ENCODE results near the gene SOBP.

Gene SOBP

DNA sequence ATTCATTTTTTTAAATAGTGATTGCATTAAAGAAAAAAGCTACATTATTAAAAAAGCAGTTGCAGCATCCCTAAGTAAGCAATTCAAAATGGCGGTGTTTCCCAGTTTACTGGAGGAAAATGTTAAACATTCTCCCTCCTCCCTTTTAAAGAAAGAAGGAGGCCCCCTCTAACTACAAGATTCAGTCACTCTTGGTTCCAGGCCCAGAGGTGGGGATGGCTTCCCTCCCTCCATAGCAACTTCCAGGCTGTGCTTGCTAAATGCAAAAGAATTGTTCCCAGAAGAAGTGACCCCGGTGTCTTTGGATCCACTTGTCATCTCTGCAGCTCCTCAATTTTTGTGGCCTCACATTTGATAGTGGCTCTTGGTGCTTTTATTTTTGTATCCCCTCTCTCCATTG, 165.9 kb downstream of the SOBP start:
- no peak for DNase-seq (ENCODE audit: low read depth, low spot score)
- no peaks in the 10 kb centered on the region for H3K4me1 ChIP-seq (ENCODE audit: insufficient read depth, insufficient read length)
- H3K9ac ChIP-seq (ENCODE audit: insufficient read length, low read depth), result no peak overlapping the region
- no peaks in the 10 kb centered on the region for H3K36me3 ChIP-seq (ENCODE audit: insufficient read depth, insufficient read length, low read length)
- no peak overlapping the region for H3K4me3 ChIP-seq (ENCODE audit: insufficient read length, low read depth)
- H3K9me3 ChIP-seq (ENCODE audit: insufficient read depth, low read length), result no peaks in the 10 kb centered on the region
- no peaks in the 10 kb centered on the region for H3K27me3 ChIP-seq (ENCODE audit: insufficient read depth, insufficient read length)
- TF ChIP-seq YY1 (IDR thresholded peaks at IDR 0.05; ENCODE audit: insufficient read depth, insufficient read length), result no peak
- TF ChIP-seq SUZ12 (IDR thresholded peaks at IDR 0.05; ENCODE audit: extremely low read depth, insufficient read depth, insufficient read length), result no peak
- no peak for TF ChIP-seq ZNF274 (IDR thresholded peaks at IDR 0.05; ENCODE audit: low read depth, low read length)

DNA sequence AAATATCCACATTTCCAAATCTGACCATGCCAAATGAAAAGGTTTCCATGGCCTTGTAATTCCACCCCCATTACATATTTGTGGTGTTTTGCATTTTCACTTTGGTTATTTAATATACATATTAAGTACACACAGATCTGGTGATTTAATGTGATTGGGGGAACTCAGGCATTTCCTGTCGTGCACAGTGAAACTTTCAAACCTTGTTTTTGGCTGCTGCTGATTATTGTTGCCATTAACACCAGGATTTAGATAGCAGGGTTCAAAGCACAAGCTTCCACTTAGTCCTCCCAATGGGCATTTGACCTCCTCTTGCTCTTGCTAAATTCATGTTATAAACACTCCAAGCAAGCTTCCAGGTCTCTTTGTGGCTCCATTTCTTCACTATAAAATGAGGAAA, 166.5 kb downstream of the SOBP start:
- H3K9ac ChIP-seq (ENCODE audit: insufficient read length, low read depth), result no peak overlapping the region
- H3K4me1 ChIP-seq (ENCODE audit: insufficient read depth, insufficient read length), result no peaks in the 10 kb centered on the region
- no peak for TF ChIP-seq SUZ12 (IDR thresholded peaks at IDR 0.05; ENCODE audit: extremely low read depth, insufficient read depth, insufficient read length)
- TF ChIP-seq YY1 (IDR thresholded peaks at IDR 0.05; ENCODE audit: insufficient read depth, insufficient read length), result no peak
- H3K9me3 ChIP-seq (ENCODE audit: insufficient read depth, low read length), result no peaks in the 10 kb centered on the region
- H3K4me3 ChIP-seq (ENCODE audit: insufficient read length, low read depth), result no peak overlapping the region
- no peaks in the 10 kb centered on the region for H3K36me3 ChIP-seq (ENCODE audit: insufficient read depth, insufficient read length, low read length)
- H3K27me3 ChIP-seq (ENCODE audit: insufficient read depth, insufficient read length), result no peaks in the 10 kb centered on the region
- DNase-seq (ENCODE audit: low read depth, low spot score), result no peak

DNA sequence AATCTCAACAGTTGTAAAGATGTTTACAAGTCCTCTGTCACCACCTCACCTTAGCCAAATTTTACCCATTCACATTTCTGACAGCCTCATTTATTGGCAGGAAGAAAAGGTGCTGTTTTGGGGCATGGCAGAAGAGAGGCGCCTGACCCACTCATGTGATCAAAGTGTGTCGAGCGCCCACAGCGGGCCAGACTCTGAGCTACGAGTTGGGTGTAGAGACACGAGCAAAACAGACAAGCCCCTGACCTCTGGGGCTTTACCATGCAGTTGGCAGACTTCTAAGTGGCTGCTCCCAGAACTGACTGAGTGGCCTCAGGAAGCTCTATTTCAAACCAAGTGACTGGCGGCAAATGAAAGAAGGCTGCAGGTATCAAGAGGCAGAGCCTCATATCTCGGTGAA, 167.0 kb downstream of the SOBP start:
- DNase-seq (ENCODE audit: low read depth, low spot score), result no peak
- H3K9ac ChIP-seq (ENCODE audit: insufficient read length, low read depth), result no peak overlapping the region
- no peaks in the 10 kb centered on the region for H3K4me1 ChIP-seq (ENCODE audit: insufficient read depth, insufficient read length)
- TF ChIP-seq YY1 (IDR thresholded peaks at IDR 0.05; ENCODE audit: insufficient read depth, insufficient read length) (no peak), ZNF274 (IDR thresholded peaks at IDR 0.05; ENCODE audit: low read depth, low read length) (no peak), SUZ12 (IDR thresholded peaks at IDR 0.05; ENCODE audit: extremely low read depth, insufficient read depth, insufficient read length) (no peak)
- no peaks in the 10 kb centered on the region for H3K27me3 ChIP-seq (ENCODE audit: insufficient read depth, insufficient read length)
- H3K4me3 ChIP-seq (ENCODE audit: insufficient read length, low read depth), result no peak overlapping the region
- H3K36me3 ChIP-seq (ENCODE audit: insufficient read depth, insufficient read length, low read length), result no peaks in the 10 kb centered on the region
- H3K9me3 ChIP-seq (ENCODE audit: insufficient read depth, low read length), result no peaks in the 10 kb centered on the region

DNA sequence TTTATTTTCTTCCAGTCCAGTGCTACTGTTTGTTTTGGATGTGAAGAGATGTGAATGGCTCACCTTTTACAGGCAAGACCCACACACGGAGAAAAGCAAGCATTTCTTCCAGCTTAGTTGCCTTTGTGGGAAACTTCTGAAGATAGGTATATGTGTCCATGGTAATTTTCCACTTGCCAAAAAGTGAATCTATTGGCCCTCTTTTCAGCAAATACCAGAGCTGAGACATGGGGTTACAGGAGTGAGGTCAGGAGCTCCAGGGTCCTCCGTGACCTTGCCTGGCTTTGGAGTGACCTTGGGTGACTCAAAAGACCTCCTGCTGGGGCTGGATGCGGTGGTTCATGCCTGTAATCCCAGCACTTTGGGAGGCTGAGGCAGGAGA, 167.4 kb downstream of the SOBP start:
- no peak for DNase-seq (ENCODE audit: low read depth, low spot score)
- no peaks in the 10 kb centered on the region for H3K9me3 ChIP-seq (ENCODE audit: insufficient read depth, low read length)
- H3K4me1 ChIP-seq (ENCODE audit: insufficient read depth, insufficient read length), result no peaks in the 10 kb centered on the region
- H3K4me3 ChIP-seq (ENCODE audit: insufficient read length, low read depth), result no peak overlapping the region
- TF ChIP-seq YY1 (IDR thresholded peaks at IDR 0.05; ENCODE audit: insufficient read depth, insufficient read length) (no peak), SUZ12 (IDR thresholded peaks at IDR 0.05; ENCODE audit: extremely low read depth, insufficient read depth, insufficient read length) (no peak), ZNF274 (IDR thresholded peaks at IDR 0.05; ENCODE audit: low read depth, low read length) (no peak)
- H3K27me3 ChIP-seq (ENCODE audit: insufficient read depth, insufficient read length), result no peaks in the 10 kb centered on the region
- H3K9ac ChIP-seq (ENCODE audit: insufficient read length, low read depth), result no peak overlapping the region
- H3K36me3 ChIP-seq (ENCODE audit: insufficient read depth, insufficient read length, low read length), result no peaks in the 10 kb centered on the region

DNA sequence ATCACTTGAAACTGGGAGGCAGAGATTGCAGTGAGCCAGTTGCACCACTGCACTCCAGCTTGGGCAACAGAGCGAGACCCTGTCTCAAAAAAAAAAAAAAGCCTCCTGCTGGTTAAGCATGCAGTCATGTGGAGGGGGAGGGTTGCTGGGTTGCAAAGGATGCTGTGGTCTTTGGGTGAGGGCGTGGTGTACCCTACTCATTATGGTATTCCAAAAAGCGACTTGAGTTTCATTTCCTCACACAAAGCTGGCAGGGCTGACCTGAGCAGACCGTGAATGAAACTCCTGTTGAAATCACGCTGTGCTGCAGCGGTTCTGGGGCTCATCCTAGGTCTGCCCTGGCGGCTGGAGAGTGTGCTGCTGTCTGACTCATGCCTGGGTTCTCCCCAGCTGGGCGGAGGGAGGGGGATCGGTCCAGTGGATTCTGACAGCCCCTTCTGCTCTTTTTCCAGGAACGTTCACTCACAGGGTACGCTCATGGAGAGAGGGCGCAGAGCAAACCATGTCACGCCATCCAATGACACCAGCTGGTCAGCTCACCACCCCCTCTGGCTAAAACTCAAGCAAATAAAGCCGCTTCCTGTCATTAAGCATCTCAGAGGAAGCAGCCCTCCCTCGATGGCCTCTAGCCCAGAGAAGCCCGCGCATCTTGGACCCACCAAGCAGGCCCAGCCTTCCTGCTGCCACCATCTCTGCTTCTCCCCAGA, 168.0 kb downstream of the SOBP start:
- DNase-seq (ENCODE audit: low read depth, low spot score), result no peak
- no peaks in the 10 kb centered on the region for H3K27me3 ChIP-seq (ENCODE audit: insufficient read depth, insufficient read length)
- no peak overlapping the region for H3K9ac ChIP-seq (ENCODE audit: insufficient read length, low read depth)
- no peak for TF ChIP-seq YY1 (IDR thresholded peaks at IDR 0.05; ENCODE audit: insufficient read depth, insufficient read length)
- no peak for TF ChIP-seq ZNF274 (IDR thresholded peaks at IDR 0.05; ENCODE audit: low read depth, low read length)
- no peak for TF ChIP-seq SUZ12 (IDR thresholded peaks at IDR 0.05; ENCODE audit: extremely low read depth, insufficient read depth, insufficient read length)
- H3K4me3 ChIP-seq (ENCODE audit: insufficient read length, low read depth), result no peak overlapping the region
- H3K4me1 ChIP-seq (ENCODE audit: insufficient read depth, insufficient read length), result no peaks in the 10 kb centered on the region
- H3K9me3 ChIP-seq (ENCODE audit: insufficient read depth, low read length), result no peaks in the 10 kb centered on the region
- no peaks in the 10 kb centered on the region for H3K36me3 ChIP-seq (ENCODE audit: insufficient read depth, insufficient read length, low read length)

DNA sequence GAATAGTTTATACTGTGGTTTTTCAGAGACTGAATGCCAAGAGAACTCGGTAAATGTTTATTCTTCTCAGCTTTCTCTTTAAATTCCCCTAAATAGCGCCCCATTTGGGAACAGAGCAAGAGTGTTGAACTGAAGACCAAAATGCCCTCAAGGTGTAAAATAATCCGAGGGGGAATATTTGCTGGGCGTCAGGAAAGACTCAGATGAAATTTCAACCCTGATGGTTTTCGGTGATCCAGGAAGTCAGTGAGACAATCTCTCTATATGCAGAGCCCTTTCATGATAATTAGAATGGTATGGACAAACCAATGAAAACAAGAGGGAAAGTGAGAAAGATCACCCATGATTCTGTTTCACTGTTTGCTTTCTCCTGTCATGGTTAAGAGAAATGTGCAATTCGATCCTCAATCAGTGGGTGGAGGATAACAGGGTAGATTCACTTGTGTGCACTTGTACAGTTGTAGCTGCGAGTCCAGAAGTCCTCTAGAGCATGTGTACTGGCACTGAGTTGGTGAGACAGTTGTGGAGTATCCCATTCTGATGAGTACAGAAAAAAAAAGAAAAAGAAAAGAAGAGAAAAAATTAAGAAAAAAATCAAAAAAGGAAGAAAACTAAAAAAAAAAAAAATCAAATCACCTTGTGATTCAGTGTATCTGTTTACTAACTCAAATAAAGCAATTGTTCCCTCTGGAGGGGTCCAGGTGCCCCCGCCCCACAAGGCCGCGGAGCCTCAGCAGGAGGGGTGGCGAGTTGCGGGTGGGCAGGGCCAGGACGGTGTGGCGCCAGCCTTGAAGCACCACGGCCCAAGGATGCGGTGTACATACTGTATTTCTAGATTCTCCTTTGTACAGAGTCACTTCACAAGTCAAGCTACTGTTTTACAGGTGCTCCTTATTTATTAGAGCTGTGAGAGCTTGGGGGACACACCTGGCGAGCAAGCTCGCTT, 169.3 kb downstream of the SOBP start:
- no peak for TF ChIP-seq ZNF274 (IDR thresholded peaks at IDR 0.05; ENCODE audit: low read depth, low read length)
- no peak for TF ChIP-seq YY1 (IDR thresholded peaks at IDR 0.05; ENCODE audit: insufficient read depth, insufficient read length)
- no peak for TF ChIP-seq SUZ12 (IDR thresholded peaks at IDR 0.05; ENCODE audit: extremely low read depth, insufficient read depth, insufficient read length)
- Histone ChIP-seq H3K9ac (ENCODE audit: insufficient read length, low read depth) (no peak overlapping the region), H3K27me3 (ENCODE audit: insufficient read depth, insufficient read length) (no peaks in the 10 kb centered on the region), H3K36me3 (ENCODE audit: insufficient read depth, insufficient read length, low read length) (no peaks in the 10 kb centered on the region), H3K9me3 (ENCODE audit: insufficient read depth, low read length) (no peaks in the 10 kb centered on the region), H3K4me1 (ENCODE audit: insufficient read depth, insufficient read length) (peaks cover 2% of the 10 kb centered on the region), H3K4me3 (ENCODE audit: insufficient read length, low read depth) (no peak overlapping the region)
- DNase-seq (ENCODE audit: low read depth, low spot score), result no peak

DNA sequence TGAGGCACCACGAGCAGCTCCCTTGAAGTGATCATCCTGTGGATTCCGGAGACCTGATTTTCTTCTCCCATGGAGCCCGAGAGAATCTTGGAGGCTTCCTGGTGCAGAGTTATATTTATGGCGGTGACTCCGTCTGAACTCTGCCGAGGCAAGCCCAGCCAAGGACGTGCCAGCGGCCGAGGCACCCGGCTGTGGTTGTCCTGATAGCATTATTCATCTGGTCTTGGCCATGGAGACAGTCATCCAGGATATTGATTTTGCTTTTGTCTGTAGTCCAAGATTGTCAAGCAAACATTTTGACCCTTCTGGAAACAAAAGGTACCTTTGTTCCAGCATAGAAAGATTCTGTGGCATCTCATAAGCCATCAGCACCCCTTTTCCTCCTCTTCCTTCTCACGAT, 170.9 kb downstream of the SOBP start:
- TF ChIP-seq ZNF274 (IDR thresholded peaks at IDR 0.05; ENCODE audit: low read depth, low read length) (no peak), SUZ12 (IDR thresholded peaks at IDR 0.05; ENCODE audit: extremely low read depth, insufficient read depth, insufficient read length) (no peak), YY1 (IDR thresholded peaks at IDR 0.05; ENCODE audit: insufficient read depth, insufficient read length) (no peak)
- no peaks in the 10 kb centered on the region for H3K27me3 ChIP-seq (ENCODE audit: insufficient read depth, insufficient read length)
- H3K36me3 ChIP-seq (ENCODE audit: insufficient read depth, insufficient read length, low read length), result no peaks in the 10 kb centered on the region
- H3K4me1 ChIP-seq (ENCODE audit: insufficient read depth, insufficient read length), result peaks cover 2% of the 10 kb centered on the region
- no peaks in the 10 kb centered on the region for H3K9me3 ChIP-seq (ENCODE audit: insufficient read depth, low read length)
- H3K4me3 ChIP-seq (ENCODE audit: insufficient read length, low read depth), result no peak overlapping the region
- DNase-seq (ENCODE audit: low read depth, low spot score), result no peak
- H3K9ac ChIP-seq (ENCODE audit: insufficient read length, low read depth), result no peak overlapping the region
